NCI-H2029 (cell line): Measurements from ENCODE around the gene MTCL1.

ENCODE experiments used
- DNase-seq: peaks from one replicate; lab custom pipeline; 2025; lab: John Stamatoyannopoulos, UW

Gene MTCL1

DNA sequence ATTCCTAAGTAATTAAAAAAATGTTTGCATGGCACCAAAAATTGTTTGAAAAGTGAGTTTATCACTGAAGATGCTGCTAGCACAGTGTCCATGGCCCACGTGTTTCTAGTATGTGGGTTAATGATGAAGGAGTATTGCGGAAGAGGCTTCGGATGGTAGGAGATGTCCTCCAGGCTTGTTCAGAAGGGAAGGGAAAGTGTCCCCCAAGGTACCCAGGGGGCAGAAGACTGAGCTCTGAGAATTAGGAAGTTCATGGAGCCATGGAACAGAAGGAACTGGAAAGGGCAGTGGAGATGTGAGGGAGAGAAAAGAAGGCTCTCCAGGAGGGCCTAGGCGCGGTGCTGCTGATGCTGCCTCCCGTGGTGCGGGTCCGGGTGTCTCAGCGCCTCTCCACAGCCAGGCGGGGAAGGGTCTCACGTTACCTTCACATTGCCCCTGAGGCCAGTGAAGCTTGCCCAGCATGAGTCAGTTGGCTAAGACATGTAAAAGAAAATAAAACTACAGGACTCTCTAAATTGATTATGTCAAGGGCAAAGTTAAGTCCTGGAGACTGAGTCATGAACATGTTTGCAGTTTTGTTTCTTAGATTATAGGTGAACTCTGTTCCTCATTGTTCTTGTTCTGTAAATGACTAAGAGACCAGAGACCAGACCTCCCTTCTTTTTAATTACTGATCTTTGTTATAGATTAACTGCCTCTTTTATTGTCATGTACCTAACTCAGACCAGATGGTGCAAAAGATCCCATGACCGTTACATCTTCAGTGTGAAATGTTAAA, 89.0 kb downstream of the MTCL1 start:
- DNase-seq = no peak

GRCh38 chr18:8794934-8795280, 89.6 kb downstream of the MTCL1 start:
- DNase-seq = no peak

- no peak for DNase-seq
Observed at GRCh38 chr18:8795586-8796325, 90.4 kb downstream of the MTCL1 start.

DNA sequence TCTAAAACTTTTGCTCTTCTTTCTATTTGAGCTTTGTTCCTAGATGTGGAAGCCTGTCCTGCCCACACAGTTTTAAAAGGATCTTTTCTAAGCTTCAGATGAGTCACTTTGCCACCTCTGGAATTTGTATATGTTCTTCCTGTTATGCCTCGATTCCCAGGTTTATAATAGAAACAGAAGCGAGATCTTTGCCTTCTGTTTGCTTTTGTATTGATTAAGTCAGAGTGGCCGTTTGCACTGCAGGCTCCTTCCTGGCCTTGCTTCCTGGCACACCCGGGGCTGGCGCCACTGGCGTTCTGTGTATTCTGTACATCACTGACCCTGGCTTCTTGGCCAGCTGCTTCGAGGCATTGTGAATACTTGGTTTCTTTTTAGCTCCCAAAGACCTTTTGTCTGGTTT, 91.8 kb downstream of the MTCL1 start:
- DNase-seq = no peak

DNA sequence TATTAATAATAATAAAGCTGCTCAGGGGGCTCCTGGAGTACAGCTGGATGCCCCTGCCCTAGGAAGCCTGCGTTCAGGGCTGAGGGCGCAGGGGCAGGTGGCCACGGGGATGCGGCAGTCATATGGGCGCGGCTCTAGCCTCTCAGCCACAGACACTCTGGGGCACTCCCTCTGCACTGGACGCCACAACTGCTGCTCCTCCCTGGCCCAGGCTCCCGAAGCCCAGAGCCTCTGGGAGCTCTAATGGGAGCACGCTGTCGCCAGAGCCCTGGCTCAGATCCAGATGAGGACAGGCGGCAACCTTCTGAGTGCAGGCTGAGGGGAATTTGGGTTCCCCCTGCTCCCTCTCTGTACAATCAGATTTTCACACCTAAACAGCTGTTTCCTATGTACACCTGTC, 93.6 kb downstream of the MTCL1 start:
- DNase-seq = no peak

GRCh38 chr18:8799596-8800441, 94.5 kb downstream of the MTCL1 start:
- no peak for DNase-seq

DNA sequence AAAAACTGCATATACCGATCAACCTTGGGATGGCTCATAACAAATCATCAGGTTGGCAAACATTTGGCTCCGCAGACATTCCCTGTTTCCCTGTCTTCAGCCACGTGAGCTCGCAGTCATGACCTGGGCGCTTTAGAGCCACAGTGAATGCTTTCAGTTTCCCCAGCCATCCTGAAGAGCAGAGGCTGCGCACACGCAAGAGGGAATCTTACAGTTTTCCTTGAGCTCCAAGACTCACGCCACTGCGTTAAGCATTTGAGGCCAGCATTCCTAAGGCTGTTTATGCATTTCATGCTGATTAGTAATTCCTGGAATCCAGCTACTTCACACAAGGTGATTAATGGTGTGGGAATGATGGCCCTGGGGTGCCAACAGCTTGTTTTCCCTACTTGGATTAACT, 95.1 kb downstream of the MTCL1 start:
- no peak for DNase-seq

DNA sequence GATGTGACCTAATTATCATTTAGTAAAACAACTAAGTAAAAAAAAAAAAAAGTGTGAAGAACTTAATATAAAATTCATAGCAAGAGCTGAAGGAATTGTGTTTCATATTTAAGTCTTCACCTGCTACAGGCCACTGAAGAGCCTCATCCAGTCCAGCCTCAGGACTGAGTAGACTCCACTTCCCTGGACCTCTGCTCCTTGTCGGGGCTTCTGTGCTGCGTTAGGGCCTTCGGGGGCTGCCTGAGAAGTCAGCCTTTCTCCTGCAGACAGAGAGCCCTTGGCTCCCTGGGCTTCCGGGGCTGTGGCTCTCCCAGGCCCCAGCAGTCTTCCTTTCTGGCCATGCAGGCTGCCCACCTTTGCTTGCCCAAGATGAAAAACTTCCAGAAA, 95.5 kb downstream of the MTCL1 start:
- DNase-seq = no peak

DNA sequence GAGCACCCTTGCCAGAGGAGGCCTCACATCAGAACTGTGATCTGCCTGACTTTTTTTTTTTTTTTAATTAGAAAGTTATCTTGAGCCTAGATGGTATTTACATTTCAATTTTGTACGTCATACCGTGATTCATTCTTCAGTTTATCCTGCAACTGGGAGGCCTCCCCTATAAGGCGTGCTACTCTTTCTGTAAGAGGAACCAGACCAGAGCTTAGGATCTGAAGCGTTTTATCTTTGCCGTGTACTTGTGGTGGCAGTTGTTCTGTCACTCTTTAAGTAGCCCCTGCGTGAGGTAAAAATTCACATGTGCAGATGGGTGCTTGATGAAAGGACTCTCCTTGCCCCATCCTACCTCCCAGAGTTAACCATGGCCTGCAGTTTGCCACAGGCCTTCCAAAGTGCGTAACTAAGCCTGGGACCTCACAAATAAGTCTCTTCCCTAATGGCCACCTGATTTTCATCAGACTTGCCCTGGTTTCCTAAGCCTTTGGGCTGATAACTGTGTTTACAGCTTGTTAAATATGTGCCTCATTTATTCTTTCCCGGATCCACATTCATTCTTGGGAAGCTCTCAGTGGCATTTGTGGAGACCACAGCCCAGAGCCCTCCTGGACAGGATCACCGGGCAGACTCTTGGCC, 96.0 kb downstream of the MTCL1 start:
- no peak for DNase-seq

- DNase-seq = no peak
Observed at GRCh38 chr18:8802017-8802672, 96.8 kb downstream of the MTCL1 start.

DNA sequence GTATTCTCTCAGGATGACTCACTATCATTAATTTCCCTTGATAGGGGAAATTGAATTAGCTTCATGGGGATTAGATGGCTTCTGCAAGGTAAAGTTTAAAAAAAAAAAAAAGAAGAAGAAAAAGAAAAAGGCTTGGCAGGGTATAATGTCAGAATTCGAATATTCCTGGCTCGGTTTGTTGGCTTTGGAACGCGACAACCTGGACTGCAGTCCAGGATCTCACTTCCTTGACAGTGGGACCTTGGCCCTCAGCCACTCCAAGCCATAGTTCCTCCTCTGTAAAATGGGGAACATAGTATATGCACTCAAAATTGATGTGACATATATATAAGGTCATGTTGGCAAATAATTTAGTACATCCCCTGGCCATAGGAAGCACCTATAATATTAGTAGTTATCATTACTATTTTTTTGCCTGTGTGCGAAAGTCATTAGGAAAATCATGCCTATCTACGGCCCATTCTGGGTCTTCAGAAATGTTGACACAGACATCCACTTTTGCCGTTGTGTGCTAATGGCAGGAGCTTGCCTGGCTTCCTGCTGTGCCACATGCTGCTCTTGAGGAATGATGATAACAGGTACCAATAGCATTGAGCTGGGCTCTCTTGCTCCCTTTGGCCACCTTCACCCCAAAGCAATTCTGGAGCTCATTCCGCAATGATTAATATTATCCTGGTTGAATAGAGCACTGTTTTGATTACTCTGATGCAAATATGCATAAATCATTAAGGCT, 97.9 kb downstream of the MTCL1 start:
- no peak for DNase-seq

DNA sequence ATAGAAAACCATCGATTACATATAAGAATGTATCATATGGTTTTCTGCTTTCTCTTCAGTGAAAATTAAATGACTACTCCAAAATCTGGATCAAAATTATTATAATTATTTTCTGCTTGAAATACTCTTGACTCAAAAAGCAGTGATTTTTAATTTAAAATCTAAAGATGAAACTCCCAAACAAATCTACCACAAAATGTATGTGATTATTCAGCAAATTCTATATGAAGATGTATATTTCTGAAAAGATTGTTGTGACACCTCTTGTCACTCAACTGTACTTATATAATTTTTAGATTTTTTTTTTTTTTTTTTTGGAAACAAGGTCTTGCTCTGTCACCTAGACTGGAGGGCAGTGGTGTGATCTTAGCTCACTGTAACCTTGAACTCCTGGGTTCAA, 98.6 kb downstream of the MTCL1 start:
- no peak for DNase-seq

- no peak for DNase-seq
Observed at GRCh38 chr18:8805552-8805951, 100.2 kb downstream of the MTCL1 start.

DNA sequence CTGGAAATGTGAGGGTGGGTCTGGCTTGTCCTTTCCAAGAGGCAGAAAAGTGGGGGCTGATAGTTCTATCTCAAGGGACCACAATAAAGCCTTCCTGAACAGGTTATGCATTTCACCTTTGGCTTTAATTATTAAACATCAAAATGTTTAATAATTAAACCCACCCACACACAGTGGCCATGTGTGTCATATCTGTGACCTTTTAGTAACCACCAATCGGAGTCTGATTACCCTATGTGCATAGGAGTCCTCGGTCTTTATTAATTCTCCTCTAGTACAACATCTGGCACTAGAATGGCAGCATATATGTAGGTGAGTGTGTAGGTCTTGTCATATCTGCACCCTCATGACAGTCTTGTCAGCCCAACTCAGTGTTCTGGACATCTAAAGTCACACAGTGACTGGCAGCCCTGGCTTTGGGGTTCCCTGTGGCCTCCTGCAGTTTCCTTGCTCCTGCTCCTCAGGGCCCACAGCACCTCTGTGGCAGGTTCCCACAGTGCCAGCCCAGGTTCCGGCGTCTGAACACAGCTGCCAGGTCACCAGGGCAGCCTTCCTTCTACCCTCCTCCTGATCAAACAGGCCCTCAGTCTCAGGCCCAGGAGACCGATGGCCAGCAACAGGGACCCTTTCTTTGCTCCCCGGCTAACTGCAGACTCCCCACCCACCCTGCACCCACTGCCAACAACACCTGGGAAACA, 100.9 kb downstream of the MTCL1 start:
- DNase-seq = no peak

DNA sequence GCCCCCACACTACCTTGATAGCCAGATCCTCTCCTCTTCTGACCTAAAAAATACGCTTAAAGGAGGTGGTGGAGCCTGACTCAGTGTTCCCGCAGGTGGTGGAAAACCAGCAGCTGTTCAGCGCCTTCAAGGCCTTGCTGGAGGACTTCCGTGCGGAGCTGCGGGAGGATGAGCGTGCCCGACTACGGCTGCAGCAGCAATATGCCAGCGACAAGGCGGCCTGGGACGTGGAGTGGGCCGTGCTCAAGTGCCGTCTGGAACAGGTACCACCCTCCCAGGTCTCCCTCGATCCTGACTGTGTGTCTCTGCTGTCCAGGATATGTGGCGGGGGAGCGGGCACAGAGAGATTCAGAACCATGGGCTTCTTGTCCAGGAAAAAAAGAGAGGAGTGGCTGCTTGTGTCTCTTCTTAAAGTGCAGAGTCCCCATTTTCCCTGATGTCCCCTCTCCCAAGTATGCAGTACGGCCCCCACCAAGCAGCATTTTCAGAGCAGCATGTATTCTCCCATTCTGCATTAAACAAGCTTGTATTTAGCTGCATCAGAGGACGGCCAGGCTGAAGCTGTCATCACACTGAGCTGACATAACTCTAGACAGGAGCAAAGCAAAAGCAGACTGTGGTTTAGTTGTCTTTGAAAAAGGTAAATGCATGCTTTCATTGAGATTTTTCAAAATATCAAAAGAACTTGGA, 101.6 kb downstream of the MTCL1 start:
- DNase-seq = no peak

GRCh38 chr18:8807488-8807805, 102.1 kb downstream of the MTCL1 start:
- no peak for DNase-seq

DNA sequence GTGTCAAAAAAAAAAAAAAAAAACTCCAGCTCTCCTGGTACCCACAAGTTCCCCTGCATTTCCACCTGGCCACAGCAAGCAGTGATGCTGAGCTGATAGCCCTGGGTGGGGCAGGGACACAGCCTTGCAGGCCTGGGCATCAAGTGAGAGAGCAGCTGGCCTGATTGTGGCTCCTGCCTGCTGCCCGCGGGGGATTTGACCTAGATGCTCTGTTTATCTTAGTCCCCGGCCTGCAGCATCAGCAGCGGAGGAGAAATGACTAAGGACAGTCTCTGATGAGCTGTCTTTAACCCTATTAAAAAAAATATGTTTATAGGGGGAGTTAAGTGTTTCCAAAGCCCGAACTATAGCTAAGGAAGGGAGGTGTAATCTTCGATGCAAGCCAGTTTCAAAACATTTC, 102.6 kb downstream of the MTCL1 start:
- DNase-seq = no peak

GRCh38 chr18:8809514-8809913, 104.2 kb downstream of the MTCL1 start:
- DNase-seq = no peak

- no peak for DNase-seq
Observed at GRCh38 chr18:8810157-8810556, 104.8 kb downstream of the MTCL1 start.

DNA sequence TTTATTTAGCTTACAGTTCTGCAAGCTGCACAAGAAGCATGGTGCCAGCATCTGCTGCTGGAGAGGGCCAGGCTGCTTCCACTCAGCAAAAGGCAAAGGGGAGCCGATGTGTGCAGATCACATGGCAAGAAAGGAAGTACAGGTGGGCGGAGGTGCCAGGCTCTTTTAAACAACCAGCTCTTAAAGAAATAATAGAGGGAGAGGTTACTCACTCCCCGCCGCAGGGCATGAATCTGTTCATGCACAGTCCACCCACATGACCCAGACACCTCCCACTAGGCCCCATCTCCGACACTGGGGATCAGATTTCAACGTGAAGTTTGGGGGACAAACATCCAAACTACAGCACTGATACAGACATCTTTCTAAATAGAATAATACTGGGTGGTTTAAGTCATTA, 105.8 kb downstream of the MTCL1 start:
- DNase-seq = no peak
